ENCODE measurements around the gene CD200R1L.

DNA sequence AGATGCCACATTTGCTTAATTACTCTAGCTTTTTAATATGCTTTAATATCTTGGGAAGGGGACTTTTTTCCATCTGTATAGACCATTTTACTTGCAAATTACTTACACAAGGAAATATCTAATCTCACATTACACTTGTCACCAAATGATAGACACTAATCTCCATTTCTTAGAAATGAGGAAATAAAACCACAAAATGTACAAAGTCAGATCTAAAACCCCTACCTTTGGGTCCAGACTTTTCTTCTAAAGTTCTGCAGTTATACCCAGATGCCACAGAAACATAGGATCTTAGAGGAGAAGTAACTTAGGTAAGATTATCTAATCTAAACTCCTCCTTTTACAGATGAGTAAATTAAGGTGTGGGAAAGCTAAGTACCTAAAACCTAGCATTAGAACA, 44.3 kb downstream of the CD200R1L start:
- TF ChIP-seq, protein P1, sequence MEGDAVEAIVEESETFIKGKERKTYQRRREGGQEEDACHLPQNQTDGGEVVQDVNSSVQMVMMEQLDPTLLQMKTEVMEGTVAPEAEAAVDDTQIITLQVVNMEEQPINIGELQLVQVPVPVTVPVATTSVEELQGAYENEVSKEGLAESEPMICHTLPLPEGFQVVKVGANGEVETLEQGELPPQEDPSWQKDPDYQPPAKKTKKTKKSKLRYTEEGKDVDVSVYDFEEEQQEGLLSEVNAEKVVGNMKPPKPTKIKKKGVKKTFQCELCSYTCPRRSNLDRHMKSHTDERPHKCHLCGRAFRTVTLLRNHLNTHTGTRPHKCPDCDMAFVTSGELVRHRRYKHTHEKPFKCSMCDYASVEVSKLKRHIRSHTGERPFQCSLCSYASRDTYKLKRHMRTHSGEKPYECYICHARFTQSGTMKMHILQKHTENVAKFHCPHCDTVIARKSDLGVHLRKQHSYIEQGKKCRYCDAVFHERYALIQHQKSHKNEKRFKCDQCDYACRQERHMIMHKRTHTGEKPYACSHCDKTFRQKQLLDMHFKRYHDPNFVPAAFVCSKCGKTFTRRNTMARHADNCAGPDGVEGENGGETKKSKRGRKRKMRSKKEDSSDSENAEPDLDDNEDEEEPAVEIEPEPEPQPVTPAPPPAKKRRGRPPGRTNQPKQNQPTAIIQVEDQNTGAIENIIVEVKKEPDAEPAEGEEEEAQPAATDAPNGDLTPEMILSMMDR (IDR thresholded peaks at IDR 0.05): no peak
- TF ChIP-seq POLR2A (IDR thresholded peaks at IDR 0.05) (no peak), POLR2AphosphoS5 (IDR thresholded peaks at IDR 0.05) (no peak)

Data from transverse colon (tissue), 4 donors.